HG03139 (cell line): ENCODE measurements around the gene OR1J4.

Experiments used
- ATAC-seq: cut with Tn5 transposase; IDR thresholded peaks from one replicate; pipeline ENCODE4 v1.9.1; 2021; ENCODE audit not compliant: unreplicated experiment

Gene OR1J4

GRCh38 chr9:122567901-122568300 lies 49.0 kb downstream of the OR1J4 start:
- ATAC-seq, result no peak
